NCI-H2196 (cell line): ENCODE data around the gene PKNOX2.

ENCODE experiments used
- DNase-seq: peaks from one replicate; lab custom pipeline; 2025; ENCODE audit not compliant: unreplicated experiment; lab: John Stamatoyannopoulos, UW

Gene PKNOX2

DNA sequence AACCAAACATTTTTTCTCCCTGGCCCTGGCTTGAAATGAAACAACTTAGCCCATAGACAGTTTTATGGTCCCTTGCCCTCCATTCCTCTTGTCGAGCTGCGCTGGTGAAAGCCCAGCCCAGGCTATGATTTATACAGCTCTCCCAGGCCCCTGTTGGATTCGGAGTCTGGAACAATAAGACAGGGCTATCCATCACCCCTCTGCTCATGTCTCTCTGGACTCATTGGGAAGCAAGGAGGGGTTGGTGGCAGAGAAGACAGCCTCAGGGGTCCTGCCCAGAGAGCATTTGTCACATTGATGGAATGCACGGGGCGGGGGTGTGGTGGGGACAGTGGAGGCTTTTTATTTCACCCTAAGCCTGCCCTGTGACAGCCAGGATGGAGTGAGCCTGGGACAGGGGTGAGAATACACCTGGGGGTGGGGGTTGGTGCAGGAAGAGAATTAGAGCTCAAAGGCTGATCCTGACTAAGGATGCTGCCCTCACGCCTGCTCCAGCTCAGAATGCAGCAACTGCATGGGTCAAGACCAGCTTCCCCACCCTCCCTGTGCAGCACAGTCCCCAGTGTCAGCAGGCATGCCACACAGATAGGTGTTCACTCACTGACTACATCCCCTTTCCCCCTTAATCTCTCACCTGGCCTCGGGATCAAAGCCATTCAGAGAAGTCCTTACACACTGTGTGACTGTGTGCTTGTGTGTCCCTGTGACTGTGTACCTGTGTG is 10.0 kb upstream of the PKNOX2 start:
- DNase-seq, result no peak

DNA sequence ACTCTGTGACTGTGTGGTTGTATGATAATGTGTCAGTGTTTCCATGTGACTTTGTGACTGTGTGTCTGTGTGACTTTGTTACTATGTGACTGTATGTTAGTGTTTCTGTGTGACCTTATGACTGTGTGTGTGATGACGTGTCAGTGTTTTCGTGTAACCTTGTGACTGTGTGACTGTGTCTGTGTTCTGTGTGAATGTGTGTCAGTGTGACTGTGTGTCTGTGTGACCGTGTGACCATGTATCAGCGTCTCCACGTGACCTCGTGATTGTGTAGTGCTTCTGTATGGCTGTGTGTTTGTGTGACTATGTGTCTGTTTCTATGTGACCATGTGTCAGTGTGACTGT is 9.5 kb upstream of the PKNOX2 start:
- no peak for DNase-seq

DNA sequence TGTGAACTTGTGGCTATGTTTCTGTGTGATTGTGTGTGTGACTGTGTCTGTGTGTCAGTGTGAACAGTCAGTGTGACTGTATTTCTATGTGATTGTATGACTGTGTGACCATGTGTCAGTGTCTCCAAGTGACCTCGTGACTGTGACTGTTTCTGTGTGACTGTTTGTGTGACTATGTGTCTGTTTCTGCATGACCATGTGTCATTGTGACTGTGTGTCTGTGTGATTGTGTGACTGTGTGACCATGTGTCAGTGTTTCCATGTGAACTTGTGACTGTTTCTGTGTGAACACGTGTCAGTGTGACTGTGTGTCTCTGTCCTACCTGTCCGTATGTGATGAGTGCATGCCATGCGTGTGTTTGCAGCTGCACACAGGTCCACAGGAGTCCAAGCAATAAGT is 8.8 kb upstream of the PKNOX2 start:
- no peak for DNase-seq

- DNase-seq, result no peak
Observed at GRCh38 chr11:125156346-125157117, 8.0 kb upstream of the PKNOX2 start.

- no peak for DNase-seq
Observed at GRCh38 chr11:125157118-125157733, 7.3 kb upstream of the PKNOX2 start.

DNA sequence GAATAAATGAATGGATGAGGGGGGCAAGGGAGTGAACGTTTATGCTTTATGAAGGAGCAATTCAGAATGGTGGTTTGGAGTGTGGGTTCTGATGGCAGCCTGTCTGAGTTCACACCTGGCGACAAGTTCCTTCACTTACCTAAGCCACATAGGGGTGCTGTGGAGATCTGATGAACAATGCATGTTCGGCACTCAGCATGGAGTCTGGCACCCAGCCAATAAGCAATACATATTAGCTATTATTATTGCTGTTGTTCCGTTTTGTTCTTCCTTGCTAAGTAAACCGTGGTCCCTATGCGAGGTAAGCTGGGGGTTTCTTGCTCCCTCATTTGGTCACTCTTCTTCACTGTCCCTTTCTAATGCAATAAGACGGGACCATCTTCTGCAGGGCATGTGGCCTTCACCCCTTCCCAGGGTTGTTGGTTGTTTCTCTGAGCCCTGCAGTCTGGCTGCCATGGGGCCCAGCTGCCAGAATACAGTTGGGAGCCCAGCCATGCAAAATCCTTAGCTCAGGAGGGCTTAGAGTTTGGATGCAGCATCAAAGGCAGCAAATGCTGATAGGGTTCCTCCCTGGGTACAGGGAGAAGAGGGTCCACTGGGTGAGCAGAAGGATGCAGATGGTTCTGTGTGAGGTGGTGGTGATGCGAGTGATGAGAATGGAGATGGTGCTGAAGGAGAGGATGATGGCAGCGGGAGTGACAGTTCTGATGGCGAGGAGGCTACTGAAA is 6.4 kb upstream of the PKNOX2 start:
- no peak for DNase-seq

GRCh38 chr11:125162743-125163142 is 1.8 kb upstream of the PKNOX2 start:
- DNase-seq, result no peak

DNA sequence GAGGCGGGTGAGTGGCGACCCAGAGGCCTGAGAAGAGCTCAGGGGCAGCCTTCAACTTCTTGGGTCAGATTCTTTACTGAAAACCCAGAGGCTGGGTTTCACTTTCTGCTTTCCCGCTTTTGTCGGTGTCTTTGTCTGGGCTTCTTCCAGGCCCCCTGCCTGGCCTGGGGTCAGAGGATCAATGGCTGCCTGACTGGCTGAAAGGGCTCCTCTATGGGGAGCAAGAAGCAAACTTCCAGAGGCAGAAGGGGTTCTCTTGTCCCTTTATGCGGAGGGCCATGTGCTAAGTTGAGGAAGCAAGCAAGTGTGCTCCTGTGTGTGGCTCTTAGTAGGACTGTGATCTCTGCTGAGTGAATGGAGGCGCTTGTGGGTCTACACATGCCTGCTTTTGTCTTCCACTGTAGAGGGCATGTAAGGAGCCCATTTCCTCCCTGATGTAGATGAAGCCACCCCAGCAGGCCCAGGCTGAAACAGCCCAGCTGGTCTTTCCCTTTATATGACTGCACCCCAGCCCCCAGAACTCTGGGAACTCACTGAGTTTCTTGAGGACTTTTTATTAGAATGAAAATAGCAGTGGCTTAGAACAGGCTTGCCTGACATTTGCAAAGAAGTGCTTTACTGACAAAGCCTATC is 1.0 kb upstream of the PKNOX2 start:
- DNase-seq, result no peak

DNA sequence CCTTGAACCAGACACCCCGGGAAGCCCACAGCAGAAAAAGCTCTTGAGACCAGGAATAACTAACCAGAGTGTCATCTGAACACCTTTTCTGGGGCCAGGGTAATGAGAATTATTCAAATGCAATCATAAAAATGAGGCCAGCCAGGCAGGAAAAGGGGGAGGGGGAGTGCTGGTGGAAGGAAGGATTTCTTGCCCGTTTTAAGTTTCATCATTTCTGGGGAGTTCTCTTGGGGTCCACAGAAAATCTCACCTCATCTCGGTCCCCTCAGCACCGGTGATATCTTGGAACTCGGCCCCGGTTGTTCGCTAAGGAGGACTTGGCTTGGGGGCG is 495 bp upstream of the PKNOX2 start:
- DNase-seq, result no peak

GRCh38 chr11:125165111-125165842 is 726 bp downstream of the PKNOX2 start:
- DNase-seq, result no peak

- no peak for DNase-seq
Observed at GRCh38 chr11:125165843-125166763, 1.6 kb downstream of the PKNOX2 start.

- DNase-seq, result no peak
Observed at GRCh38 chr11:125166764-125167291, 2.3 kb downstream of the PKNOX2 start.

DNA sequence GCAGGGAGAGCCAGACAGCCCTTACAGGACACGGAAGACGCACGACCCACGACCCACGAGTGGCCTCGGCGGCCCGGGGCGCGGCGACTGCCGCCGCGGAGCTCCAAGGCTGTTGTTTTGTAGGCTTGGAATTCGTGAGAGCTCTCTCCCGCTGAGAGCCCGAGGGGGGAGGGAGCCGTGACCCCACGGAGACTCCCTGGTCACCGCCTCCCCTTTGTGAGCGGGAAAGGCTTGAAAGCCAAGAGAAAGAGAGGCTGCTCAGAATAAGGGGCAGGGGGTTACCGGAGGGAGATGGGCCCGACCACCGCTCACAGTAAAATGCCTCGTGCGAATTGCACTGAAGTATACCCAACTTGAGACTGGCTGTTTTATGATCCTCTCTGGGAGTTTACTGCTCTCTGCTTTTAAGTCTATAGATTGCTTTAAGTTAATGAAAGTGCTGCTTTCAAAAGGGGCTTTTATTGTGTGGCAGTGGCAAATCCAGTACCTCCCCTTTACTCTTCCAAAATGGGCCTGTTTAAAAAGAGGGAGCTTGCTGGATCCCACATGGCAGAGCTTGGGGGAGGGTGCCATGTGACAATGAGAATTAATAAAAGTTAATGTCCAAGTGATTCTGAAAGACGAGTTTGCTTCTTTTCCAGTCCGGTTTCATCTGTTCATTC is 2.9 kb downstream of the PKNOX2 start:
- no peak for DNase-seq

- DNase-seq, result no peak
Observed at GRCh38 chr11:125167954-125168835, 3.6 kb downstream of the PKNOX2 start.

GRCh38 chr11:125168918-125169456 is 4.4 kb downstream of the PKNOX2 start:
- DNase-seq, result no peak

GRCh38 chr11:125170001-125170509 is 5.5 kb downstream of the PKNOX2 start:
- DNase-seq, result no peak

DNA sequence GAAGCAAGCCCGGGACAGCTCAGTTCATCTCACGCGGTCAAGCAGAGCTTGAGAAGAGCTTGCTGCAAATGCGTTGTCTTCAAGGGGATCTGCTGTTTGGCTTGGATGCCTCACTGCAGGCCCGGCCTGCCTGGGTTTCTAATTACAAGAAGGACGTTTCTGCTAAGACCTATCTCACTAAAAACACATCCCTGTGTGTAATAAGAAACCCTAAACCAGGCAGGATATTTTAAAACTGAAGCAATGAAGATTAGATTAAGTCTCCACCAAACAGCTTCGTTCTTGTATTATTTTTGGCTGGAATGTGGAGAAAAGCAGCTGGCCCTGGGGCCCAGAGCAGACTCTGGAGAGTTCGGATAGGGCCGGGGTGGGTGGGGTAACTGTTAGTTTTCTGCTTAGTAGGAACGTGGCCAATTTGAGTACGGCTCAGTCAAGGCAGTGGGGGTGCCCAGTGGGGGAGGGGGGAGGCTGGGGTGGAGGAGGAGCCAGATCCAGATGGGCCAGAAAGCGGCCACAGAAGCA is 6.0 kb downstream of the PKNOX2 start:
- no peak for DNase-seq
